ENCODE data around the gene DAPP1. TPM values are rescaled to one million over a fixed set of nuclear protein-coding genes. Genes with fewer than 3 reads are reported as not detected.

DAPP1 gene
- total RNA-seq, 2 experiments from 2014 or later, result 23.6 TPM

DNA sequence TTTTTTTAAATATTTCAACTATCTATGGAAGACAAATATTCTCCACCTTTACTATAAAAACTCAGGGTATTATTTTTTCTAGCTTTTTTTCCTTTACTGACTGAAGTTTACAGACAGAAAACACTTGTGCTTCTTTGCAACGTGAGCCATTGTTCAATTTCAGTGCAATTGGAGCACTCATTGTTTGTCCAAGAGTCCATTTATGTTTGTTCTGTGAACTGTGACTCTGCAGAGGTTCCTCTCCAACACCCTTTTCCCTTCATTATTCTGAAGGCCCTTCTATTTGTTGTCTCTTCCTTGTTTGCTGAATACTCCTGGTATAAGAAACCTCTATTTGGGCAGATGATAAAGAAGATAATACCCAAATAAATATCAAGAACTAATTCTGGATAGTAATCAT is 37.4 kb downstream of the DAPP1 start:
- Mint-ChIP-seq H3K9me3 (no peaks in the 10 kb centered on the region), H3K27me3 (no peaks in the 10 kb centered on the region), H3K36me3 (peaks cover 37% of the 10 kb centered on the region), H3K4me3 (no peak overlapping the region), H3K27ac (no peak overlapping the region), H3K4me1 (ENCODE audit: low read depth) (peaks cover 79% of the 10 kb centered on the region)
- POLR2A ChIA-PET, result interaction anchor here (1.0 to 1.2 kb wide), 2 partner anchors 32 to 95 kb away, joined by 3 read pairs; no protein-coding TSS in a partner anchor
- CTCF ChIA-PET, result interaction anchor here (2.2 kb wide), 1 partner anchor 43 kb away, joined by 10 read pairs; no protein-coding TSS in a partner anchor
- no peak for DNase-seq
- intact Hi-C loops (cut with micrococcal nuclease), result loop anchor here (5.0 to 10.0 kb wide), 6 partner anchors 802 to 1569 kb away; no protein-coding TSS in a partner anchor

DNA sequence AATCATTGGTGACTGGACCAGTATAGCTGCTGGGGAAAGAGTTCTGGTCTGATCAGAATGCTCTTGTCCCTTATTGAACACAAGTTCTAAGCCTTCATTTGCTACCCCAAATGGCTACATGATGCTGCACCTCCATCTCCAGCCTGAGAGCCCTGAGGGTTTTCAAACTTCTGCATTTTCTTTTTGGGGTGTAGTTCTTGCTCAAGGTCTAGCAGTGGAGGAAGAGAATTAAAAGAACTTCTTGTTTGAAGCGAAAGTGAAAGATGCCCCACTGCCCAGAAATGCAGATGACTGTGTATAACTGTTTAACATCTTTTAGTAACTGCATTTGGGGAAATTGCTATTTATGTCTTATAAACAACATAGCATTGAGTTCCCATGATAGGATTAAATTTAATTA is 39.1 kb downstream of the DAPP1 start:
- Mint-ChIP-seq H3K27ac (peak overlapping the region; percentile 7), H3K9me3 (no peaks in the 10 kb centered on the region), H3K36me3 (peaks cover 39% of the 10 kb centered on the region), H3K4me3 (no peak overlapping the region), H3K4me1 (ENCODE audit: low read depth) (peaks cover 70% of the 10 kb centered on the region), H3K27me3 (no peaks in the 10 kb centered on the region)
- CTCF ChIA-PET, result interaction anchor here (1.3 to 2.4 kb wide), 4 partner anchors 10 to 93 kb away, joined by 3 to 11 read pairs (median 9); no protein-coding TSS in a partner anchor
- intact Hi-C loops (cut with micrococcal nuclease), result loop anchor here (1.0 to 10.0 kb wide), 4 partner anchors 8 to 1571 kb away; no protein-coding TSS in a partner anchor
- POLR2A ChIA-PET, result interaction anchor here (0.7 to 3.2 kb wide), 2 partner anchors 9 to 1612 kb away, joined by 4 to 16 read pairs; no protein-coding TSS in a partner anchor
- DNase-seq, result peak; percentile 37

- Mint-ChIP-seq H3K36me3 (peaks cover 39% of the 10 kb centered on the region), H3K4me3 (peak overlapping the region; percentile 10), H3K4me1 (ENCODE audit: low read depth) (peaks cover 70% of the 10 kb centered on the region), H3K9me3 (no peaks in the 10 kb centered on the region), H3K27ac (peak overlapping the region; percentile 76), H3K27me3 (no peaks in the 10 kb centered on the region)
- ChIA-PET CTCF (interaction anchor here (1.3 to 2.4 kb wide), 5 partner anchors 10 to 93 kb away, joined by 3 to 11 read pairs (median 7); no protein-coding TSS in a partner anchor), POLR2A (interaction anchor here (0.7 to 3.2 kb wide), 3 partner anchors 10 to 1613 kb away, joined by 4 to 16 read pairs (median 4); no protein-coding TSS in a partner anchor)
- DNase-seq, result peak; percentile 47
- intact Hi-C loops (cut with micrococcal nuclease), result loop anchor here (1.0 to 10.0 kb wide), 4 partner anchors 9 to 1571 kb away; no protein-coding TSS in a partner anchor
Measured at GRCh38 chr4:99856166-99856565, 39.5 kb downstream of the DAPP1 start.

DNA sequence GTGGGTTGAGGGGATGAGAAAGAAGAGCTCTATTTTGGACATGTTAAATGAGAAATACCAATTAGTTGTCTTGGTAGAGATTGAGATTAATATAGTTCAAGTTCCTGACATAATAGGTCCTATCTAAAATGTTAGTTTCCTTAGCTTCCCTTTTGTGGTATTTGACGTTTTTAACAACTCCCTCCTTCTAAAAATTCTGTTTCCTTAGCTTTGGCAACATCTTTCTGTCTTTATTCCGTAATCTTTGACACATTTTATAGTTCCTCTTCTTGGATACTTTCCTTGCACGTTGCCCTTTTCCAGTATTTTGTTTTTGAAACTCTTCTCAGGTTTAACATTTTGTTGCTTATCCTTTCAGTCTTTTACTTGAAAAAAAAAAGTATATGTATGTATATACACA is 40.7 kb downstream of the DAPP1 start:
- no peak for DNase-seq
- Mint-ChIP-seq H3K27ac (peak overlapping the region; percentile 76), H3K36me3 (peaks cover 39% of the 10 kb centered on the region), H3K9me3 (no peaks in the 10 kb centered on the region), H3K4me1 (ENCODE audit: low read depth) (peaks cover 71% of the 10 kb centered on the region), H3K4me3 (no peak overlapping the region), H3K27me3 (no peaks in the 10 kb centered on the region)
- intact Hi-C loops (cut with micrococcal nuclease), result loop anchor here (10.0 kb wide), 3 partner anchors 993 to 1573 kb away; no protein-coding TSS in a partner anchor
- POLR2A ChIA-PET, result interaction anchor here (1.5 to 3.2 kb wide), 2 partner anchors 11 to 41 kb away, joined by 4 to 16 read pairs; no protein-coding TSS in a partner anchor
- CTCF ChIA-PET, result interaction anchor here (1.0 to 2.4 kb wide), 5 partner anchors 9 to 49 kb away, joined by 3 to 11 read pairs (median 7); no protein-coding TSS in a partner anchor

DNA sequence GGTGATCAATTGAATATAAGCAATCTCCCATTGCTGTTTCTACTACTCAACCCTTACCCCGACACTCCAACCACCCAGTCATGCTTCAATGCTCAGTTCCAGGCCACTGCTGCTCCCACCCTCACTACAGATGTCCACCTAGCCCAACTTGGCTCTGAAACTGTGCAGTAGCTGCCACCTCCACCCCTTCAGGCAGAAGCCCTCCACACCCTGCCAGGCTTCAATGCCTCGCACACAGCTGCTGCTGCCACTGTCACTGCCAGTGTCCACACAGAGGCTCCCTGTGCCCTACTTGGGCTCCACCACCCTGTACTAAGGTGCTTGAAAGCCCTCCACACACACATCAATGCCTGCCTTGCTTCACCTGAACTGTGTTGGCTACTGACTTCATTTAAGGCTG is 43.0 kb downstream of the DAPP1 start:
- Mint-ChIP-seq H3K36me3 (peaks cover 27% of the 10 kb centered on the region), H3K4me1 (ENCODE audit: low read depth) (peaks cover 55% of the 10 kb centered on the region), H3K27me3 (no peaks in the 10 kb centered on the region), H3K27ac (peak overlapping the region; percentile 11), H3K4me3 (no peak overlapping the region), H3K9me3 (no peaks in the 10 kb centered on the region)
- intact Hi-C loops (cut with micrococcal nuclease), result loop anchor here (10.0 kb wide), 3 partner anchors 995 to 1575 kb away; no protein-coding TSS in a partner anchor
- POLR2A ChIA-PET, result interaction anchor here (2.8 kb wide), 1 partner anchor 9 kb away, joined by 9 read pairs; no protein-coding TSS in a partner anchor
- CTCF ChIA-PET, result no interaction called here
- no peak for DNase-seq

DNA sequence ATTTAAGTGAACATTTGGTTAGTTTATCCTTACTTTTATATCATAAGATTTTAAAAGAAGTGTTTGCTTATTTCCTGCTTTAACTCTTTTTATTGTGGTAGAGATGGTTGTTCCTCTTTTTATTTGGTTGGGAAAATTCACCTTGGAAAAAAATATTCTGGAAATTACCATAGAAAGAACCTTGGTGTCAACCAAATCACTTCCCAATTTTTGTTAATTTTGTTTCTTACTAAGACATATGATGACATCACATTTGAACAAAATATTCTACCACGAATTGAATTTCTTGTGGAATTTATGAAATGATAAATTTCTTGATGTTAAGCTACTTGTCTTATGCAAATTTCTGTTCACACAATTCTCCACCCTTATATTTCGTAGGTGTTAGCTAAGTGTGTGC is 43.9 kb downstream of the DAPP1 start:
- Mint-ChIP-seq H3K27ac (no peak overlapping the region), H3K27me3 (no peaks in the 10 kb centered on the region), H3K4me3 (no peak overlapping the region), H3K4me1 (ENCODE audit: low read depth) (peaks cover 46% of the 10 kb centered on the region), H3K9me3 (no peaks in the 10 kb centered on the region), H3K36me3 (peaks cover 23% of the 10 kb centered on the region)
- ChIA-PET CTCF (interaction anchor here (1.1 kb wide), 2 partner anchors 13 to 43 kb away, joined by 4 read pairs; no protein-coding TSS in a partner anchor), POLR2A (interaction anchor here (1.0 to 2.8 kb wide), 2 partner anchors 10 to 43 kb away, joined by 3 to 9 read pairs; no protein-coding TSS in a partner anchor)
- intact Hi-C loops (cut with micrococcal nuclease), result no loop called here
- no peak for DNase-seq

DNA sequence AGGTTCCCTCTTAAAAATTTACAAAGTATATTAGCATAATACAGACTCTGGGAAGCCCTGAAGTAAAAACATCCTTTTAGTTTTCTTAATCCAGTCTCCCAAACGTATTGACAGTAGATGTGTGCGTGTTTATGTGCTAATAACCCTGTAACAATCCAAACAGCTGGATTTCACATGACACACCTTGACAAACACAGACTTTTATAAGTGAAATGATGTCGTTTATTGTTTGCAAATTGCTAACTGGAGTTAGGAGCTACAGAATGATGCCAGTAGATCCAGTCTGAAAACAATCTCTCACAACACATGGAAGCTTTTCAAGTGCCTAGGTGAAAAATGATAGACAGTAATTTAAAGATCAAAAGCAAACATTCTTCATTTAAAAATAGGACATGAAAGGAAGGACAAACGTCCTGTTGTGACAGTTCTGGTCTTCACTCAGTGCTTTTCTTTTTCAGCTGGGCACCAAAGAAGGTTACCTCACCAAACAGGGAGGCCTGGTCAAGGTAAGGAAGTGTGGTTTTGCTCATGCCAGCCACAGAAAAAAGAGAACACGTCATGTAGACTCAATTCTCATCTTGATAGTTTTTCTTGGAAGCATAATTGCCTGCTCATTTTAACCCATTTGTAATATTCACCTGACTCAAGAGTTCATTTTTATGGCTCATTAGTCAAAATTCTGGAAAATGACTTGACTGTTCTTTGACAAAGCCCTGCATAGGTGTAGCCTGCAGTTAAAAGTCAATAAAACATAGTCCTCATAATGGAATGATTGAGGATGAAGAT is 44.7 kb downstream of the DAPP1 start:
- intact Hi-C loops (cut with micrococcal nuclease), result loop anchor here (1.0 kb wide), 4 partner anchors 10 to 45 kb away; partner anchors contain the start of gene DAPP1
- Mint-ChIP-seq H3K4me3 (no peak overlapping the region), H3K4me1 (ENCODE audit: low read depth) (peaks cover 40% of the 10 kb centered on the region), H3K27ac (peak overlapping the region; percentile 81), H3K27me3 (no peaks in the 10 kb centered on the region), H3K36me3 (peaks cover 25% of the 10 kb centered on the region), H3K9me3 (no peaks in the 10 kb centered on the region)
- ChIA-PET CTCF (interaction anchor here (0.7 to 1.1 kb wide), 6 partner anchors 9 to 44 kb away, joined by 3 to 5 read pairs (median 4); no protein-coding TSS in a partner anchor), POLR2A (interaction anchor here (0.9 to 2.8 kb wide), 4 partner anchors 9 to 44 kb away, joined by 3 to 9 read pairs (median 4); no protein-coding TSS in a partner anchor)
- DNase-seq, result peak; percentile 60

- Mint-ChIP-seq H3K27ac (no peak overlapping the region), H3K4me1 (ENCODE audit: low read depth) (peaks cover 32% of the 10 kb centered on the region), H3K9me3 (no peaks in the 10 kb centered on the region), H3K27me3 (no peaks in the 10 kb centered on the region), H3K4me3 (no peak overlapping the region), H3K36me3 (peaks cover 27% of the 10 kb centered on the region)
- POLR2A ChIA-PET, result interaction anchor here (0.7 kb wide), 1 partner anchor 17 kb away, joined by 3 read pairs; no protein-coding TSS in a partner anchor
- intact Hi-C loops (cut with micrococcal nuclease), result no loop called here
- CTCF ChIA-PET, result interaction anchor here (1.1 kb wide), 2 partner anchors 52 to 56 kb away, joined by 3 read pairs; no protein-coding TSS in a partner anchor
- no peak for DNase-seq
Measured at GRCh38 chr4:99863804-99864203, 47.2 kb downstream of the DAPP1 start.

DNA sequence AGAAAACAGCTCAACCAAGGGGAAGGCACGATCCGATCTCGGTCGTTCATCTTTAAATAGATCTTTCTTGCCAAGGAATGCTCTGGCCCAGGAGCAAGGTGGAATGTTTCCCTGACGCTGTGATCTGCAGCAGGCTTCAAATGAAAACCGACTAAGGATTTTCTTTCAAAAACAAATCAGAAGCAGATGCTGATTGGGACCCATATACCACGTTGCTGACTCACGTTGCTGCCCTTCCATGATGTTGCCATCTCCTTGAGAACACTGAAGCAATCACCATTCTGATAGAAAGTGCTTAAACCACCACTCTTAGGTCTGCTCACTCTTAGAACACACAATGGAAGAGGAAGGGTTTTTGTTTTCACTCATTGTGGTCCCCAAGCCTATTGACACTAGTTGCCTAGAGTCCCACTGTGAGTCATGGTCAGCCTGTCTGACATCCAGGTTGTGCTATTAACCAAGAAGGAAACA is 51.5 kb downstream of the DAPP1 start:
- POLR2A ChIA-PET, result no interaction called here
- peak; percentile 60 for DNase-seq
- Mint-ChIP-seq H3K27me3 (no peaks in the 10 kb centered on the region), H3K27ac (peak overlapping the region; percentile 70), H3K4me1 (ENCODE audit: low read depth) (peaks cover 25% of the 10 kb centered on the region), H3K9me3 (no peaks in the 10 kb centered on the region), H3K36me3 (peaks cover 28% of the 10 kb centered on the region), H3K4me3 (no peak overlapping the region)
- CTCF ChIA-PET, result no interaction called here
- intact Hi-C loops (cut with micrococcal nuclease), result loop anchor here (1.0 kb wide), 1 partner anchor 17 kb away; no protein-coding TSS in a partner anchor

DNA sequence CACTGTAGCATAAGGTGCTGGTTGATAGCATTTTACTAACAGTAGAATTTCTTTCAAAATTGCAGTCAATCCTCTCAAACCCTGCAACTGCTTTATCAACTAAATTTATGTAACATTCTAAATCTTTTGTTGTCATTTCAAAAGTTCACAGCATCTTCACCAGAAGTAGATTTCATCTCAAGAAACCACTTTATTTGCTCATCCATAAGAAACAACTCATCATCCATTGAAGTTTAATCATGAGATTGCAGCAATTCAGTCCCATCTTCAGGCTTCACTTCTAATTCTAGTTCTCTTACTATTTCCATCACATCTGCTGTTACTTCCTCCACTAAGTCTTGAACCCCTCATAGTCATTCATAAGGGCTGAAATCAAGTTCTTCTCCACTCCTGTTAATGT is 55.9 kb downstream of the DAPP1 start:
- intact Hi-C loops (cut with micrococcal nuclease), result loop anchor here (1.0 kb wide), 1 partner anchor 11 kb away; no protein-coding TSS in a partner anchor
- no peak for DNase-seq
- peaks cover 23% of the 10 kb centered on the region for H3K4me1 Mint-ChIP-seq (ENCODE audit: low read depth)
- no peak overlapping the region for H3K4me3 Mint-ChIP-seq
- H3K27ac Mint-ChIP-seq, result no peak overlapping the region
- H3K9me3 Mint-ChIP-seq, result no peaks in the 10 kb centered on the region
- H3K36me3 Mint-ChIP-seq, result peaks cover 18% of the 10 kb centered on the region
- POLR2A ChIA-PET, result interaction anchor here (0.7 kb wide), 1 partner anchor 55 kb away, joined by 3 read pairs; no protein-coding TSS in a partner anchor
- no peaks in the 10 kb centered on the region for H3K27me3 Mint-ChIP-seq
- CTCF ChIA-PET, result interaction anchor here (0.8 to 1.5 kb wide), 2 partner anchors 64 to 76 kb away, joined by 3 to 4 read pairs; no protein-coding TSS in a partner anchor

GRCh38 chr4:99875071-99875470 is 58.4 kb downstream of the DAPP1 start:
- Mint-ChIP-seq H3K27me3 (no peaks in the 10 kb centered on the region), H3K4me1 (ENCODE audit: low read depth) (peaks cover 13% of the 10 kb centered on the region), H3K27ac (no peak overlapping the region), H3K9me3 (no peaks in the 10 kb centered on the region), H3K36me3 (peaks cover 15% of the 10 kb centered on the region), H3K4me3 (no peak overlapping the region)
- POLR2A ChIA-PET, result interaction anchor here (0.6 kb wide), 1 partner anchor 72 kb away, joined by 4 read pairs; the partner anchor contains the start of gene DNAJB14
- intact Hi-C loops (cut with micrococcal nuclease), result no loop called here
- no peak for DNase-seq
- CTCF ChIA-PET, result interaction anchor here (0.6 kb wide), 1 partner anchor 63 kb away, joined by 3 read pairs; no protein-coding TSS in a partner anchor

Data from activated CD4-positive, alpha-beta memory T cell treated with anti-CD3 and anti-CD28 coated beads for 36 hours (primary cell).